NT2/D1 (cell line): ENCODE data around the gene SLC19A2.

Experiments
- DNase-seq: peaks from one replicate; pipeline ENCODE4 v3.0.0-alpha.2; 2011; ENCODE audit warnings: low read depth, low spot score
- H3K27me3 ChIP-seq: 2 replicates; pipeline ENCODE4 v1.6.0; 2011; ENCODE audit warnings: mild to moderate bottlenecking; ENCODE audit not compliant: insufficient read length, insufficient read depth
- H3K36me3 ChIP-seq: 2 replicates; pipeline ENCODE4 v1.6.1; 2011; ENCODE audit warnings: mild to moderate bottlenecking, low read length, mixed read lengths; ENCODE audit not compliant: insufficient read depth, insufficient read length
- H3K4me1 ChIP-seq: 2 replicates; pipeline ENCODE4 v1.5.1; 2011; ENCODE audit not compliant: insufficient read depth, insufficient read length
- H3K4me3 ChIP-seq: 2 replicates; pipeline ENCODE4 v1.5.1; 2011; ENCODE audit warnings: low read depth; ENCODE audit not compliant: insufficient read length
- H3K9ac ChIP-seq: 2 replicates; pipeline ENCODE4 v1.6.0; 2011; ENCODE audit warnings: low read depth; ENCODE audit not compliant: insufficient read length
- H3K9me3 ChIP-seq: 2 replicates; pipeline ENCODE4 v1.5.1; 2011; ENCODE audit warnings: mild to moderate bottlenecking, low read length; ENCODE audit not compliant: insufficient read depth
- SUZ12 ChIP-seq: IDR thresholded peaks from 2 replicates; pipeline ENCODE4 v1.6.1; 2011; ENCODE audit not compliant: insufficient read length, insufficient read depth; ENCODE audit errors: extremely low read depth
- YY1 ChIP-seq: IDR thresholded peaks from 2 replicates; pipeline ENCODE4 v1.6.1; 2011; ENCODE audit not compliant: insufficient read length, insufficient read depth
- ZNF274 ChIP-seq: IDR thresholded peaks from 2 replicates; pipeline ENCODE4 v1.6.1; 2011; ENCODE audit warnings: mild to moderate bottlenecking, low read depth, low read length

The SLC19A2 gene

DNA sequence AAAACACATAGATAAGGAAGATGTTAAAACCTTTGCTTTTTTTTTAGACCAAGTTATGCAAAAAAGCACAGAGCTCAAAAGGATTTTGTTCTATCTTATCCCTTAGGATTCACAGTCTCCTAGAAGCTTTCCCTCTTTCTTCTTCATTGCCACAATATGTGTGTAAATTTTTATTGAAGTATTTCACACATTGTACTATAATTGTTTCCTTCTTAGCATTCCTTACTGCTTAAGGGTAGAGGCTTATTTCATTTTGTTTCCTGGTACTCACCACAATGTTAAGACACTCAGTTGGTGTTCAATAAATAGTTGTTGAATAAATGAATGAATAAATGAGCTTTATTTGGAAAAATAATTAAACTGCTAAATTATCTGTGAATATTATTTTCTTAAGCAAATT, 29.9 kb upstream of the SLC19A2 start:
- no peaks in the 10 kb centered on the region for H3K36me3 ChIP-seq
- H3K4me3 ChIP-seq: no peak overlapping the region
- TF ChIP-seq YY1 (no peak), SUZ12 (no peak), ZNF274 (no peak)
- no peaks in the 10 kb centered on the region for H3K9me3 ChIP-seq
- H3K9ac ChIP-seq: no peak overlapping the region
- H3K4me1 ChIP-seq: no peaks in the 10 kb centered on the region
- no peaks in the 10 kb centered on the region for H3K27me3 ChIP-seq
- no peak for DNase-seq

DNA sequence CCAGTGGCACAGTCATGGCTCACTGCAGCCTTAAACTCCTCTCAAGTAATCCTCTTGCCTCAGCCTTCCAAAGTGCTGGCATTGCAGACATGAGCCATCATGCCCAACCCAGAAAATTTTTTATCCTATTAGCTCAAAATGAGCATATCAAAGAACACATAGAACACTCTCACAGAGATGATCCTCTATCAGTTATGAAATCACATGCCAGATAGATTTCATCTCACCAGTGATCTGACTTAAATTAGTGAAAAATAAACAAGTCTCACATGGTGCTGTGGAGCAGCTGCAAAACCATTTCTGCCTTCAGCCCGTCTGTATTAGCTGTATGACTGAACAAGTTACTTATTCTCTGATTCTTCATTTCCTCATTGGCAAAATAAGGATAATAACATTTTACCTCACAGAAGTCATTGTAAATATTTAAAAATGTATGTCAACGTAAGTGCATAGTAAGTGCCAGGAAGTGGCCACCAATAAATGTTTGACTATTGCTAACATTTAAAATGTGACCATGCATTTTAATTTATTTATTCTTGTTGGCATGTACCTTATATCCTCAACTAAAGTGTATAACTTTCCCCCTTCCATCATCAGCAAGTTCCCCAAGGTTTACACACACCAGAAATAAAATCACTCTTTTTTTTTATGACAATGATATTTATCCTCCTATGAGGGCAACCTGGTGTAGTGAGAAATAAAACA, 29.0 kb upstream of the SLC19A2 start:
- no peak for DNase-seq
- no peak overlapping the region for H3K4me3 ChIP-seq
- no peaks in the 10 kb centered on the region for H3K9me3 ChIP-seq
- no peaks in the 10 kb centered on the region for H3K4me1 ChIP-seq
- H3K36me3 ChIP-seq: no peaks in the 10 kb centered on the region
- no peak for TF ChIP-seq YY1
- no peak for TF ChIP-seq SUZ12
- TF ChIP-seq ZNF274: no peak
- H3K9ac ChIP-seq: no peak overlapping the region
- no peaks in the 10 kb centered on the region for H3K27me3 ChIP-seq

DNA sequence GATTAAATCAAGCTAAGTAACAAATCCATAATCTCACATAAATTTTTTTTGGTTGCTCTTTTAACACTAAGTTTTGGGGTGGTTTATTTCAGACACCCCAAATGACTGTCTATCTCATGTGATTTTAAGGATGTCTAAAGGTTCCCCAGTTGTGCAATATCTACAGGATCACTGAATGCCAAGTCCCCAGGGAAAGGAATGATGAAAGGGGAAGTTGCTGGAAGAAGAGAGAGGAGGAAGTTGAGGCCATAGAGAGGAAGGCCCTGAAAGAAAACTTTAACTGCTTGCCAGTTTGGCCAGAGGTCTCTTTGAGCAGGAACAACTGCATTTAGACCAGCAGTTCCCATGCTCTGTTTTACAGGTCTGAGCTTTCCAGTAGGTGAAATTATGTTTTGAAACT, 27.5 kb upstream of the SLC19A2 start:
- Histone ChIP-seq H3K27me3 (no peaks in the 10 kb centered on the region), H3K4me1 (no peaks in the 10 kb centered on the region), H3K9me3 (no peaks in the 10 kb centered on the region), H3K36me3 (no peaks in the 10 kb centered on the region), H3K9ac (no peak overlapping the region), H3K4me3 (no peak overlapping the region)
- no peak for DNase-seq
- no peak for TF ChIP-seq SUZ12
- no peak for TF ChIP-seq YY1
- TF ChIP-seq ZNF274: no peak

DNA sequence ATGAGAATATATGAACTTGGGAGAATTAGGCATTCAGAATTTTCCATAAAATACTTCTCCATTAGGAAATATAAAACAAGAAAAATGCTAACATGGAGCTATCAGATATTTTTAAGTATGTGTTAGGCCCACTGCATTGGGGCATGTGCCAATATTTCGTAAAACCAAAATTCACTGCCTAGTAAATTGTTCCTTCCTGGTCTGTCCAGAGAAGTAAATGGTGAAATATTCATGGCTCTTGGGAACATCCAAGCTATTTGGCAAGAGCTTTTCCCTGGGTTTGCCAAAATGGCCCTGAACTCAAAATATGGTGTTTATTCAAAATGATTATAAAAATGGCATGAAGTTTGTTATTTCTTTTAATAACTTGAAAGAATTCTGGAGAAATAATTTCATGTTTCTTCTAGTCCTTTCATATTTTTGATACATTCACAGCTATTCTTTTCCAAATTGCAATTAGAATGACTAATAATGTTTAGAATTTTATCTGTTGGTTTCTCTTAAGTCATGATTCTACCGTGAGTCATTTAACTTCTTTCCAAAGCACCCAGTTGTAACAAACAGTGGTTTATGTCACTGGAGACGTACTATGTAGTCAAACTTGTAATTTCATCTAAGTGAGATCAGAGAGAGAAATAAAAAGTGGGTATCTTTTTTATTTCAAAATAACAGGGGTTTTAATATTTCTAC, 25.7 kb upstream of the SLC19A2 start:
- TF ChIP-seq YY1 (no peak), SUZ12 (no peak), ZNF274 (no peak)
- H3K9me3 ChIP-seq: no peaks in the 10 kb centered on the region
- DNase-seq: no peak
- H3K9ac ChIP-seq: no peak overlapping the region
- H3K4me1 ChIP-seq: no peaks in the 10 kb centered on the region
- H3K36me3 ChIP-seq: no peaks in the 10 kb centered on the region
- H3K27me3 ChIP-seq: no peaks in the 10 kb centered on the region
- H3K4me3 ChIP-seq: no peak overlapping the region

DNA sequence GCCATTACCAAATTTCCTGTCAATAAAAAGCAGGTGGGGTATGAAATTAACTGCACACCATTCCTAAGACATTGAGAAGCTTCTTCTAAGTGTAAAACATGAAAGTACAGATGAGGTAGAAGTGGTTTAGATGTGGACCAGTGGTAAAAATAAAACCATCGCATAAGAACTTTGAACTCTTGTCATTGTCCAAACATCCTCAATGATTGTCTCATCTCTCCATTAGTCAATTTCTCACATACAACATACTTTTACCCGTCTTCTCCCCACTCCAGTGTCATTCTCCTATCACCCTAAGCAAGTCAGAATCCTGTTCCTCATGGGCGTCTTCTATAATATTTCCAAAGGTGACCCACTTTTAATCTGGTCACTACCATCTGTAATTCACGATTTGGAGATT, 24.3 kb upstream of the SLC19A2 start:
- Histone ChIP-seq H3K4me1 (no peaks in the 10 kb centered on the region), H3K4me3 (no peak overlapping the region), H3K9ac (no peak overlapping the region), H3K9me3 (no peaks in the 10 kb centered on the region), H3K27me3 (no peaks in the 10 kb centered on the region), H3K36me3 (no peaks in the 10 kb centered on the region)
- DNase-seq: no peak
- TF ChIP-seq SUZ12: no peak
- TF ChIP-seq YY1: no peak
- TF ChIP-seq ZNF274: no peak

DNA sequence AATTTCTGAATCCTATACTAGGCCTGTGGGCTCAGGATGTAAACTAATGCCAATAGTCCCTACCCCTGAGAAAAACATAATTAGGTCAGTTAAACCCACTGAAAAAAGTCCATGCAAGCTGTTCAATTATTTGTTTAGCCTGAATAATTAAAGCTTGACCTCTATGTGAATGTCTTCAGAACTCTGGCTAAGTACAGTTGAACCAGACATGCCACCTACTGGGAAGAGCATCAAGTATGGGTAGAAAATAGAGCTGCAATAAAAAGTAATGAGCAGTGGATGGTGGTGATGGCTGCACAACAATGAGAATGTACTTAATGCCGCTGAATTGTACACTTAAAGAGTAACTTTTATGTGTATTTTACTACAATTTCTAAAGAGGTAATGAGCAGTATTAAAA, 23.6 kb upstream of the SLC19A2 start:
- no peak for DNase-seq
- Histone ChIP-seq H3K9ac (no peak overlapping the region), H3K4me1 (no peaks in the 10 kb centered on the region), H3K36me3 (no peaks in the 10 kb centered on the region), H3K9me3 (no peaks in the 10 kb centered on the region), H3K4me3 (no peak overlapping the region), H3K27me3 (no peaks in the 10 kb centered on the region)
- TF ChIP-seq SUZ12 (no peak), YY1 (no peak), ZNF274 (no peak)

DNA sequence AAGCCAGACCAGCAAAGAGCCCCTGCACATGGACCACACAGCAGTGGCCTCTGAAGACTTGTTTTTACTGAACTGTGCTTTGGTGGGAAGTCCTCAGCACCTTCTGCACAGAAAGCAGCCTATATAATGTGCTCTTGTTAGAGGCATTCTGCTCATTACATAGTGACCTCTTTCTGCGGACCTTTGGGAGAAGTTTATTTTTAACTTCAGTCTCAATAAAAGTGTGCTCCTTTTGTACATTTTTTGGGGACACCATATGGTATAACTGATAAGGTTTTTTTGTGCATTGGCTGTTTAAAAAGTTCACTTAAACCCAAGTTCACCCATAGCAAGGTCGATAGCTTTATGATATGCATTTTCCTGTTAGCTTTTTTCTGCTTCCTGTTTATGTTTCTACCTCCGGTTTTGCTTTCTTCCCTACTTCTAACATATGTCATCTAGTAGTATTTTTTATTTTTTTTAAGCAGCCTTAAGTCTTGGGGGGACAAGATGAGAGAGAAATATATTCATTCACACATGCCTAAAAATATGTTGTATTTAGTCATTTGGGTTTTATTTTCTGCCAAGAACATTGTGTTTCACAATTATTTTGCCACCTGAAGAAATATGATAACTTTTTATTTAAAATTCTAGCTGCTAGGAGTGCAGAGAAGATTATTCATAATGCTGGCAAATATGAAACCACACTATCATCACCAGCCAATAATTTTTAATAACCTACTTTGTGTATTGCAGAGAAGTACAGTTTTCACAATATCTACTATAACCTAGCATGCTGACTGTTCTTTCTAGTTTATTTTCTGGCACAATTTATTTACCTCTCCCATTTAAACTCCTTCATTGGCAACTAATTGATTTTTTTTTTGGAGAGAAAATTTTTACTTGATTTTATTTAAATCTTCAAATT, 22.9 kb upstream of the SLC19A2 start:
- TF ChIP-seq SUZ12 (no peak), ZNF274 (no peak), YY1 (no peak)
- Histone ChIP-seq H3K9me3 (no peaks in the 10 kb centered on the region), H3K36me3 (no peaks in the 10 kb centered on the region), H3K27me3 (no peaks in the 10 kb centered on the region), H3K9ac (no peak overlapping the region), H3K4me1 (no peaks in the 10 kb centered on the region), H3K4me3 (no peak overlapping the region)
- DNase-seq: no peak
